ENCODE results near the gene CDC42SE1. TPM values are rescaled to one million over a fixed set of nuclear protein-coding genes. Genes with fewer than 3 reads are reported as not detected.
A peak's percentile ranks its signal among the peaks of the same experiment; 100 is the strongest.

The CDC42SE1 gene
- total RNA-seq, 1 experiment from 2014 or later, result 76.3 TPM

- POLR2A ChIA-PET, result no interaction called here
- DNase-seq (ENCODE audit: low spot score), result no peak
- CTCF ChIA-PET, result no interaction called here
- Mint-ChIP-seq H3K9me3 (no peaks in the 10 kb centered on the region), H3K27ac (no peak overlapping the region), H3K27me3 (ENCODE audit: low read depth) (no peaks in the 10 kb centered on the region), H3K4me3 (peak overlapping the region; percentile 94), H3K36me3 (no peaks in the 10 kb centered on the region), H3K4me1 (peaks cover 37% of the 10 kb centered on the region)
- no peak for TF ChIP-seq ATF1 (CRISPR knock-in tag; IDR thresholded peaks at IDR 0.05)
- no peak for TF ChIP-seq ZNF232 (CRISPR knock-in tag; IDR thresholded peaks at IDR 0.05)
- TF ChIP-seq FOXJ3 (CRISPR knock-in tag; IDR thresholded peaks at IDR 0.05; ENCODE audit: borderline replicate concordance), result no peak
- TF ChIP-seq GABPB1 (CRISPR knock-in tag; IDR thresholded peaks at IDR 0.05), result no peak
- no peak for TF ChIP-seq NFYB (CRISPR knock-in tag; conservative IDR thresholded peaks at IDR 0.05; ENCODE audit: low read depth)
- TF ChIP-seq ZMAT4 (CRISPR knock-in tag; IDR thresholded peaks at IDR 0.05), result no peak
- TF ChIP-seq HMGA2 (CRISPR knock-in tag; IDR thresholded peaks at IDR 0.05), result no peak
- no peak for TF ChIP-seq E2F1 (CRISPR knock-in tag; IDR thresholded peaks at IDR 0.05)
- TF ChIP-seq ZNF219 (CRISPR knock-in tag; IDR thresholded peaks at IDR 0.05; ENCODE audit: borderline replicate concordance), result no peak
- TF ChIP-seq, protein P1, sequence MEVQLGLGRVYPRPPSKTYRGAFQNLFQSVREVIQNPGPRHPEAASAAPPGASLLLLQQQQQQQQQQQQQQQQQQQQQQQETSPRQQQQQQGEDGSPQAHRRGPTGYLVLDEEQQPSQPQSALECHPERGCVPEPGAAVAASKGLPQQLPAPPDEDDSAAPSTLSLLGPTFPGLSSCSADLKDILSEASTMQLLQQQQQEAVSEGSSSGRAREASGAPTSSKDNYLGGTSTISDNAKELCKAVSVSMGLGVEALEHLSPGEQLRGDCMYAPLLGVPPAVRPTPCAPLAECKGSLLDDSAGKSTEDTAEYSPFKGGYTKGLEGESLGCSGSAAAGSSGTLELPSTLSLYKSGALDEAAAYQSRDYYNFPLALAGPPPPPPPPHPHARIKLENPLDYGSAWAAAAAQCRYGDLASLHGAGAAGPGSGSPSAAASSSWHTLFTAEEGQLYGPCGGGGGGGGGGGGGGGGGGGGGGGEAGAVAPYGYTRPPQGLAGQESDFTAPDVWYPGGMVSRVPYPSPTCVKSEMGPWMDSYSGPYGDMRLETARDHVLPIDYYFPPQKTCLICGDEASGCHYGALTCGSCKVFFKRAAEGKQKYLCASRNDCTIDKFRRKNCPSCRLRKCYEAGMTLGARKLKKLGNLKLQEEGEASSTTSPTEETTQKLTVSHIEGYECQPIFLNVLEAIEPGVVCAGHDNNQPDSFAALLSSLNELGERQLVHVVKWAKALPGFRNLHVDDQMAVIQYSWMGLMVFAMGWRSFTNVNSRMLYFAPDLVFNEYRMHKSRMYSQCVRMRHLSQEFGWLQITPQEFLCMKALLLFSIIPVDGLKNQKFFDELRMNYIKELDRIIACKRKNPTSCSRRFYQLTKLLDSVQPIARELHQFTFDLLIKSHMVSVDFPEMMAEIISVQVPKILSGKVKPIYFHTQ (CRISPR knock-in tag; IDR thresholded peaks at IDR 0.05), result no peak
- TF ChIP-seq PRRX2 (CRISPR knock-in tag; IDR thresholded peaks at IDR 0.05), result no peak
- no peak for TF ChIP-seq IRF2 (CRISPR knock-in tag; IDR thresholded peaks at IDR 0.05; ENCODE audit: borderline replicate concordance, low read depth)
- TF ChIP-seq EMX1 (CRISPR knock-in tag; IDR thresholded peaks at IDR 0.05), result no peak
- no peak for TF ChIP-seq TP53 (CRISPR knock-in tag; IDR thresholded peaks at IDR 0.05)
- TF ChIP-seq ZNF423 (CRISPR knock-in tag; IDR thresholded peaks at IDR 0.05), result no peak
- no peak for TF ChIP-seq E2F5 (CRISPR knock-in tag; IDR thresholded peaks at IDR 0.05)
- no peak for TF ChIP-seq SMAD4 (CRISPR knock-in tag; IDR thresholded peaks at IDR 0.05)
- ATAC-seq, result no peak
Measured at GRCh38 chr1:151009674-151010345, 49.6 kb downstream of the CDC42SE1 start.

DNA sequence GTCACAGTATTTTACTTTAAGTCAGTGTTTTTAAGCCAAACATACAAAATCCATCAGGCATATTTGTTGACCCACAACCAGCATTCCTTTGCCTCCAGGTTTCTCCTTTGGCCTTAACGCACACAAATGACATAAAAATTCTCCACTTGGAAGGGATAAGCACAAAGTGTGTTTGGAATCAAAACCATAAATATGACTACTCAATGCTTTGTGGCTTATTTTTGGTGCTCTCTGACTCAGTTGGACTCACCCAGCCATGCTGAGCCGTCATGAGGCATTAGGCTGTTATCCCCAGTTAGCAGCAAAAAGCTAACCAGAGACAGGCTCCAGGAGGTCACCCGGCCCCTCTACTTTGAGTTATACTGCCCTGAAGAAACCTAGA lies 50.2 kb downstream of the CDC42SE1 start:
- ChIA-PET CTCF (no interaction called here), POLR2A (no interaction called here)
- Mint-ChIP-seq H3K36me3 (no peaks in the 10 kb centered on the region), H3K27ac (no peak overlapping the region), H3K27me3 (ENCODE audit: low read depth) (no peaks in the 10 kb centered on the region), H3K4me1 (peaks cover 38% of the 10 kb centered on the region), H3K4me3 (peak overlapping the region; percentile 94), H3K9me3 (no peaks in the 10 kb centered on the region)
- DNase-seq (ENCODE audit: low spot score) (no peak), ATAC-seq (no peak)
- TF ChIP-seq GRHL2 (CRISPR knock-in tag; IDR thresholded peaks at IDR 0.05; ENCODE audit: insufficient replicate concordance, severe bottlenecking) (no peak), ARID4B (CRISPR knock-in tag; IDR thresholded peaks at IDR 0.05; ENCODE audit: borderline replicate concordance) (no peak), IRF2 (CRISPR knock-in tag; IDR thresholded peaks at IDR 0.05; ENCODE audit: borderline replicate concordance, low read depth) (no peak)
- TF ChIP-seq, protein P2, sequence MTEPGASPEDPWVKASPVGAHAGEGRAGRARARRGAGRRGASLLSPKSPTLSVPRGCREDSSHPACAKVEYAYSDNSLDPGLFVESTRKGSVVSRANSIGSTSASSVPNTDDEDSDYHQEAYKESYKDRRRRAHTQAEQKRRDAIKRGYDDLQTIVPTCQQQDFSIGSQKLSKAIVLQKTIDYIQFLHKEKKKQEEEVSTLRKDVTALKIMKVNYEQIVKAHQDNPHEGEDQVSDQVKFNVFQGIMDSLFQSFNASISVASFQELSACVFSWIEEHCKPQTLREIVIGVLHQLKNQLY (CRISPR knock-in tag; IDR thresholded peaks at IDR 0.05), result no peak
- TF ChIP-seq, protein P3, sequence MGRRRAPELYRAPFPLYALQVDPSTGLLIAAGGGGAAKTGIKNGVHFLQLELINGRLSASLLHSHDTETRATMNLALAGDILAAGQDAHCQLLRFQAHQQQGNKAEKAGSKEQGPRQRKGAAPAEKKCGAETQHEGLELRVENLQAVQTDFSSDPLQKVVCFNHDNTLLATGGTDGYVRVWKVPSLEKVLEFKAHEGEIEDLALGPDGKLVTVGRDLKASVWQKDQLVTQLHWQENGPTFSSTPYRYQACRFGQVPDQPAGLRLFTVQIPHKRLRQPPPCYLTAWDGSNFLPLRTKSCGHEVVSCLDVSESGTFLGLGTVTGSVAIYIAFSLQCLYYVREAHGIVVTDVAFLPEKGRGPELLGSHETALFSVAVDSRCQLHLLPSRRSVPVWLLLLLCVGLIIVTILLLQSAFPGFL (CRISPR knock-in tag; IDR thresholded peaks at IDR 0.05; ENCODE audit: borderline replicate concordance), result no peak

Data from WTC11 (cell line).